ENCODE results near the gene ARHGAP9.

Gene ARHGAP9

GRCh38 chr12:57479376-57480115, at the start of gene ARHGAP9:
TSS of gene ARHGAP9 (minus strand) at chr12:57479866. CDS start at chr12:57479406, 460 bp downstream.
- peak within 1 kb of the TSS; percentile 97 for H3K27ac ChIP-seq (ENCODE audit: low read depth, low read length)
- TF ChIP-seq EZH2phosphoT487 (IDR thresholded peaks at IDR 0.05; ENCODE audit: borderline replicate concordance, low read length), result no peak
- TF ChIP-seq, protein P1, sequence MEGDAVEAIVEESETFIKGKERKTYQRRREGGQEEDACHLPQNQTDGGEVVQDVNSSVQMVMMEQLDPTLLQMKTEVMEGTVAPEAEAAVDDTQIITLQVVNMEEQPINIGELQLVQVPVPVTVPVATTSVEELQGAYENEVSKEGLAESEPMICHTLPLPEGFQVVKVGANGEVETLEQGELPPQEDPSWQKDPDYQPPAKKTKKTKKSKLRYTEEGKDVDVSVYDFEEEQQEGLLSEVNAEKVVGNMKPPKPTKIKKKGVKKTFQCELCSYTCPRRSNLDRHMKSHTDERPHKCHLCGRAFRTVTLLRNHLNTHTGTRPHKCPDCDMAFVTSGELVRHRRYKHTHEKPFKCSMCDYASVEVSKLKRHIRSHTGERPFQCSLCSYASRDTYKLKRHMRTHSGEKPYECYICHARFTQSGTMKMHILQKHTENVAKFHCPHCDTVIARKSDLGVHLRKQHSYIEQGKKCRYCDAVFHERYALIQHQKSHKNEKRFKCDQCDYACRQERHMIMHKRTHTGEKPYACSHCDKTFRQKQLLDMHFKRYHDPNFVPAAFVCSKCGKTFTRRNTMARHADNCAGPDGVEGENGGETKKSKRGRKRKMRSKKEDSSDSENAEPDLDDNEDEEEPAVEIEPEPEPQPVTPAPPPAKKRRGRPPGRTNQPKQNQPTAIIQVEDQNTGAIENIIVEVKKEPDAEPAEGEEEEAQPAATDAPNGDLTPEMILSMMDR (IDR thresholded peaks at IDR 0.05; ENCODE audit: low read depth, low read length, poor library complexity, severe bottlenecking), result peak; percentile 0
- H3K79me2 ChIP-seq (ENCODE audit: control insufficient read depth, low read length), result peaks cover 24% of the 10 kb centered on the region
- H3K27me3 ChIP-seq (ENCODE audit: control insufficient read depth, low read length), result no peaks in the 10 kb centered on the region
- H4K20me1 ChIP-seq (ENCODE audit: control insufficient read depth, insufficient read depth, low read depth, low read length), result no peaks in the 10 kb centered on the region
- no peaks in the 10 kb centered on the region for H3K9me2 ChIP-seq (replicated peaks; ENCODE audit: control insufficient read depth, low read length)
- H3K4me1 ChIP-seq (ENCODE audit: control insufficient read depth, low read length), result peaks cover 67% of the 10 kb centered on the region
- H3K9me3 ChIP-seq (ENCODE audit: control insufficient read depth, insufficient read depth, low read length), result no peaks in the 10 kb centered on the region
- peaks cover 18% of the 10 kb centered on the region for H3K36me3 ChIP-seq (ENCODE audit: control insufficient read depth, low read length)
- peak within 1 kb of the TSS; percentile 90 for H3K4me3 ChIP-seq (ENCODE audit: low read length)
- H3K4me2 ChIP-seq (ENCODE audit: low read length), result peak within 1 kb of the TSS; percentile 98
- peaks cover 18% of the 10 kb centered on the region for H3F3A ChIP-seq (ENCODE audit: control insufficient read depth, insufficient read depth)

DNA sequence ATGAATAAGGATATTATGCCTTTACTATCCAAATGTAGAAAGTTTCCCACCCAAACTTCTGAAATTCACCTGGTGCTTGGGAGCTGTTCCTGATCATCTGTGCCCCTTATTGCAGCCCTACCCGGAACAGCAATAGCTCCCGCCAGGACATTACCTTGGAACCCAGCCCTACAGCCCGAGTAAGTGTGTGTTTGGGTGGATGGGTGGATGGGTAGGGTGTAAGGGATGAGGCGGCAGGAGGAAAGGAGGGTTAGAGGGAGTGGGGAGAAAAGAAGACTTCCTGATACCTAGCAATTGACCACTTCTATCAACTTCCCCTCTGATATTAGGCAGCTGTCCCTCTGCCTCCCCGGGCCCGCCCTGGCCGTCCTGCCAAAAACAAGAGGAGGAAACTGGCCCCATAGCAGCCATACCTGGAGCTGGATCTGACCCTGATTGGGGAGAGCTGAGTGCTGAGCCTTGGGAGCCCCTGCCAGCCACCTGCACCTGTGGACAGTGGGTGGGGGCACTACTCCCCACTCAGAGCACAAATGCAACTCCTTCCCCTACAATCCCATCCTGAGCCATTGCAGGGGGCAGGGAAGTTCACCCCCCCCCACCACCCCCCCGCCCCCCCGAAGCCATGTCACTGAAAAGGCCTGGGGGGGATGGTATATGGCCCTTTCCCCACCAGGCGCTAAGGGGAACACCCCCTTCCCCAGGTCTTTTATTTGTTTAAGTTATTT, 49.3 kb upstream of the ARHGAP9 start:
- H4K20me1 ChIP-seq (ENCODE audit: control insufficient read depth, insufficient read depth, low read depth, low read length), result no peaks in the 10 kb centered on the region
- H3K4me3 ChIP-seq (ENCODE audit: low read length), result no peak overlapping the region
- H3K9me2 ChIP-seq (replicated peaks; ENCODE audit: control insufficient read depth, low read length), result no peaks in the 10 kb centered on the region
- H3K36me3 ChIP-seq (ENCODE audit: control insufficient read depth, low read length), result peaks cover 90% of the 10 kb centered on the region
- H3K9me3 ChIP-seq (ENCODE audit: control insufficient read depth, insufficient read depth, low read length), result no peaks in the 10 kb centered on the region
- H3F3A ChIP-seq (ENCODE audit: control insufficient read depth, insufficient read depth), result peaks cover 2% of the 10 kb centered on the region; the same call in 1 of the 2 replicates
- H3K4me2 ChIP-seq (ENCODE audit: low read length), result no peak overlapping the region
- H3K27ac ChIP-seq (ENCODE audit: low read depth, low read length), result no peak overlapping the region
- peaks cover 15% of the 10 kb centered on the region for H3K79me2 ChIP-seq (ENCODE audit: control insufficient read depth, low read length)
- no peaks in the 10 kb centered on the region for H3K27me3 ChIP-seq (ENCODE audit: control insufficient read depth, low read length)
- peaks cover 11% of the 10 kb centered on the region for H3K4me1 ChIP-seq (ENCODE audit: control insufficient read depth, low read length)
- TF ChIP-seq EZH2phosphoT487 (IDR thresholded peaks at IDR 0.05; ENCODE audit: borderline replicate concordance, low read length), result no peak
- TF ChIP-seq, protein P1 (IDR thresholded peaks at IDR 0.05; ENCODE audit: low read depth, low read length, poor library complexity, severe bottlenecking), result no peak

- peaks cover 23% of the 10 kb centered on the region for H3K79me2 ChIP-seq (ENCODE audit: control insufficient read depth, low read length)
Measured at GRCh38 chr12:57528176-57528575, 48.5 kb upstream of the ARHGAP9 start.

More at GRCh38 chr12:57528176-57528575, 48.5 kb upstream of the ARHGAP9 start:
- Histone ChIP-seq H3K36me3 (ENCODE audit: control insufficient read depth, low read length) (peaks cover 91% of the 10 kb centered on the region), H3K9me2 (replicated peaks; ENCODE audit: control insufficient read depth, low read length) (no peaks in the 10 kb centered on the region), H3K4me3 (ENCODE audit: low read length) (no peak overlapping the region), H3K27me3 (ENCODE audit: control insufficient read depth, low read length) (no peaks in the 10 kb centered on the region), H4K20me1 (ENCODE audit: control insufficient read depth, insufficient read depth, low read depth, low read length) (no peaks in the 10 kb centered on the region), H3K27ac (ENCODE audit: low read depth, low read length) (no peak overlapping the region), H3K9me3 (ENCODE audit: control insufficient read depth, insufficient read depth, low read length) (no peaks in the 10 kb centered on the region), H3K4me1 (ENCODE audit: control insufficient read depth, low read length) (peaks cover 16% of the 10 kb centered on the region), H3F3A (ENCODE audit: control insufficient read depth, insufficient read depth) (peaks cover 2% of the 10 kb centered on the region; the same call in 1 of the 2 replicates), H3K4me2 (ENCODE audit: low read length) (no peak overlapping the region)
- TF ChIP-seq, protein P1 (IDR thresholded peaks at IDR 0.05; ENCODE audit: low read depth, low read length, poor library complexity, severe bottlenecking), result no peak
- no peak for TF ChIP-seq EZH2phosphoT487 (IDR thresholded peaks at IDR 0.05; ENCODE audit: borderline replicate concordance, low read length)
